HFFc6 (cell line): Measurements from ENCODE around the gene KNSTRN. TPM values are rescaled to one million over a fixed set of nuclear protein-coding genes. Genes with fewer than 3 reads are reported as not detected.

Experiments used
- DNase-seq: peaks from one replicate; pipeline ENCODE4 v3.0.0-alpha.2; 2018
- H3K27ac Mint-ChIP-seq: 2 replicates; pipeline ENCODE4 v1.8.0; 2020; ENCODE audit warnings: mild to moderate bottlenecking, mixed read lengths
- H3K27me3 Mint-ChIP-seq: 2 replicates; pipeline ENCODE4 v1.8.0; 2021; ENCODE audit warnings: mild to moderate bottlenecking, moderate library complexity, mixed read lengths; ENCODE audit not compliant: insufficient read depth
- H3K36me3 Mint-ChIP-seq: 2 replicates; pipeline ENCODE4 v1.8.0; 2021; ENCODE audit warnings: low read depth, mixed read lengths
- H3K4me1 Mint-ChIP-seq: 2 replicates; pipeline ENCODE4 v1.8.0; 2020; ENCODE audit warnings: low read depth, mixed read lengths
- H3K4me3 Mint-ChIP-seq: 2 replicates; pipeline ENCODE4 v1.8.0; 2020; ENCODE audit warnings: mild to moderate bottlenecking, moderate library complexity, mixed read lengths
- H3K9me3 Mint-ChIP-seq: 2 replicates; pipeline ENCODE4 v1.8.0; 2020; ENCODE audit warnings: mild to moderate bottlenecking, mixed read lengths
- total RNA-seq, 6 experiments: library from RNA; stranded (reverse); fragmentation: NEBNext Ultra II Directional; extraction: Animal tissue kit (Norgen Biotek cat#: 25700); gene quantifications; 2 replicates in 1 of 6; 3 replicates in 5 of 6; pipeline ENCODE4 v1.2.3, GENCODE V29; 2021
- TF ChIP-seq, protein P1 (sequence below): fragments of 200-600 bp; sonication (generic); IDR thresholded peaks from 2 replicates; pipeline ENCODE4 v1.5.0; 2021; ENCODE audit warnings: antibody characterized with exemption, mild to moderate bottlenecking

The KNSTRN gene
- total RNA-seq, 6 experiments from 2014 or later = 26.2 to 49.7 (median 47.5) TPM

DNA sequence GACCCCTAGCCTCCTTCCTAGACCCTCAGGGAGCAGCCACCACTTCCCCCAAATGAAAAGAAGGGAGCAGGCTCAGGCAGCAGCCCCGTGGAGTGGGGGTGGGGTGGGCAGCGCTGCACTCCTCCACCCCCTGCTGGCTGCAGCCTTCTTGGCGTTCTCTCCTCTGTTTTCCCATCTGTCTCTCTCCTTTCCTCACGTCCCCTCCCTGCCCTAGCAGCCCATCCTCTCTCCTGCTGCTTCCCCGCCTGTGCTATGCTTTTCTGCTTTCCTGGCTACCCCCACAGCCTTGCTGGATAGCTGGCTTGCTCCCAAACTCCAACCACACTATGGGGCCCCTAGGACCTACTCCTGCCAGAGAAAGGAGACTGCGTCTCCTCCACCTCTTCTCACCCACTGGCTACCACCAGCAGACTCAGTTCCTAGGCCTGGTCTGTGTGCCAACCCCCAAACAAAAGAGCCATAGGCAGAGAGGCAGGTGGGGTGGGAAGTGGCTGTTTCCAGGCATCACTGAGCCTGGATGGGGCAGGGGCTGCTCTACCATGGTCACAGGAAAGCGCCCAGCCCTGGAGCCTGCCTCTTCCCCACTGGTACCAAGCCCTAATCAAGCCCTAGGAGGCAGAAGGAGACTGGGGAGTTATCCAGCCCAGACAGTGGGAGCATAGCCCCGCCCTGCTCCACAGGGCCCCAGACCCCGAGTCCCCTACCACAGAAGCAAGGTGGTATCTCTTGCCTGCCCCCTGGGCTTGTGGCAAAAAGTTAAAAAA lies 27.9 kb upstream of the KNSTRN start:
- Mint-ChIP-seq H3K27me3 (peaks cover 26% of the 10 kb centered on the region), H3K4me1 (peaks cover 8% of the 10 kb centered on the region; the same call in 1 of the 2 replicates), H3K36me3 (no peaks in the 10 kb centered on the region), H3K9me3 (no peaks in the 10 kb centered on the region), H3K27ac (no peak overlapping the region), H3K4me3 (no peak overlapping the region)
- TF ChIP-seq, protein P1, sequence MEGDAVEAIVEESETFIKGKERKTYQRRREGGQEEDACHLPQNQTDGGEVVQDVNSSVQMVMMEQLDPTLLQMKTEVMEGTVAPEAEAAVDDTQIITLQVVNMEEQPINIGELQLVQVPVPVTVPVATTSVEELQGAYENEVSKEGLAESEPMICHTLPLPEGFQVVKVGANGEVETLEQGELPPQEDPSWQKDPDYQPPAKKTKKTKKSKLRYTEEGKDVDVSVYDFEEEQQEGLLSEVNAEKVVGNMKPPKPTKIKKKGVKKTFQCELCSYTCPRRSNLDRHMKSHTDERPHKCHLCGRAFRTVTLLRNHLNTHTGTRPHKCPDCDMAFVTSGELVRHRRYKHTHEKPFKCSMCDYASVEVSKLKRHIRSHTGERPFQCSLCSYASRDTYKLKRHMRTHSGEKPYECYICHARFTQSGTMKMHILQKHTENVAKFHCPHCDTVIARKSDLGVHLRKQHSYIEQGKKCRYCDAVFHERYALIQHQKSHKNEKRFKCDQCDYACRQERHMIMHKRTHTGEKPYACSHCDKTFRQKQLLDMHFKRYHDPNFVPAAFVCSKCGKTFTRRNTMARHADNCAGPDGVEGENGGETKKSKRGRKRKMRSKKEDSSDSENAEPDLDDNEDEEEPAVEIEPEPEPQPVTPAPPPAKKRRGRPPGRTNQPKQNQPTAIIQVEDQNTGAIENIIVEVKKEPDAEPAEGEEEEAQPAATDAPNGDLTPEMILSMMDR = peak; percentile 71
- DNase-seq = no peak

DNA sequence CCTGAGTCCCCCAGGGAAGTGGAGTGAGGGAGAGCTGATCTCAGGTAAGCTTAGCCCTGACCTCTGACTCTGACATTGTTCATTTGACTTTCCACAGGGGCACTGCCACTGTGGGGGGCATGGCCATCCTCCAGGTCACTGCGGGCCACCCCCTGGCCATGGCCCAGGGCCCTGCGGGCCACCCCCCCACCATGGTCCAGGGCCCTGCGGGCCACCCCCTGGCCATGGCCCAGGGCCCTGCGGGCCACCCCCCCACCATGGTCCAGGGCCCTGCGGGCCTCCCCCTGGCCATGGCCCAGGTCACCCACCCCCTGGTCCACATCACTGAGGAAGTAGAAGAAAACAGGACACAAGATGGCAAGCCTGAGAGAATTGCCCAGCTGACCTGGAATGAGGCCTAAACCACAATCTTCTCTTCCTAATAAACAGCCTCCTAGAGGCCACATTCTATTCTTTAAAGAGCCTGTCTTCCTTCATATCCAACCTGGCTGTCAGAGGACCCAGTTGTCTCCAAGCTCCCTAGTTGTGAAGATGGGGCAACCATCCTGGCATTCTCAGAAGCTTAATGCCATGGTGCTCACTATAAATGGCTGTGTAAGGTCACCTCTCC lies 26.4 kb upstream of the KNSTRN start:
- Mint-ChIP-seq H3K27me3 (peaks cover 27% of the 10 kb centered on the region), H3K9me3 (no peaks in the 10 kb centered on the region), H3K4me3 (no peak overlapping the region), H3K4me1 (peaks cover 8% of the 10 kb centered on the region; the same call in 1 of the 2 replicates), H3K27ac (no peak overlapping the region), H3K36me3 (no peaks in the 10 kb centered on the region)
- no peak for DNase-seq
- TF ChIP-seq, protein P1 = no peak

DNA sequence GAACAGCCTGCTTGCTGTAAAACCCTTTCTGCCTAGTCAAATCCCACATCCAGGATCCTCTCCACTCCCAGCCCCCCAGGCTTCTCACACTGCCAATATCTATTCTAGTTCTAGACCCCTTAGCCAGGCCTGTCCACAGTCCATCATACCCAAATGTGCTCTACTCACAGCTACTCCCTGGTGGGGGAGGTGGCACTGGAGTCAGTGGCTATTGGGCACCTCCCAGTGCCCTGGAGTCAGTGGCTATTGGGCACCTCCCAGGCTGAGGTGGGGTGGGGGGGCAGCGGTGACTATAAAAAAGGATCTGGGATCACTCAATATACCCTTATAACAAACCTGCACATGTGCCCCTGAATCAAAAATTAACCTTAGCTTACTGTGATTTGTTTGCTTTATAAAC lies 25.3 kb upstream of the KNSTRN start:
- H3K9me3 Mint-ChIP-seq = no peaks in the 10 kb centered on the region
- peak overlapping the region; percentile 83; the same call in 1 of the 2 replicates for H3K4me3 Mint-ChIP-seq

DNA sequence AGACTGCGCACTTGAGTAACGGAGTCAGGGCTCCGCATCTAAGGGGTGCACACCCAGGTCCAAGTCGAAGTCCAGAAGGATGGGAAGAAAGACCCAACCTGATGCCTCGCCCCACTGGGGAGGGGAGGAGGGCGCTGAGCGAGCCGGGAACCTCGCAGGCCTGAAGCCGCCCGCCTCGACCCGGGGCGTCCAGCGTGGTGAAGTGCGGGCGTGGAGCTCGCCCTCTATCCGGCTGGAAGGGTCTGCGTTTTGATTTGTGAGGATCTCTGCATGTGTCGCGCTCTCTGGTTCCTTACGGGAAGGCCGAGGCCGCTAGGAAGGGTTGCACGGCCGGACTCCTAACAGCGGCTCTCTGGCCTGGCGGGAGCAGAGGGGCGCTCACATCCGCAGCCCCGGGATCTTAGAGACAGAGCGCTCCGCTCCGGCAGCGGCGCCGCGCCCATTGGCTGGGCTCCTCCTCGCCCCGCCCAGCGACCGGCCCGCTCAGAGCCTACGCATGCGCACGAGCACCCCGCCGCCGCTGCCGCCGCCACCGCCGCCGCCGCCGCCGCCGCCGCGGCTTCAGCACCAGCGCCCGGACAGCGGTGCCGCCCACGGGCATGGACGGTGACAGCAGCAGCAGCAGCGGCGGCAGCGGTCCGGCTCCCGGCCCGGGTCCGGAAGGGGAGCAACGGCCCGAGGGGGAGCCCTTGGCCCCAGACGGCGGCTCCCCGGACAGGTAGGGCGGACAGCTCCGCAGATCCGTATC lies 24.6 kb upstream of the KNSTRN start, which contains the start of gene DISP2:
Gene DISP2, plus strand, starts transcription at position 497 of the 748 bp plus-strand sequence. Its CDS starts 103 bp downstream, at position 600.
- DNase-seq = peak; percentile 69
- Mint-ChIP-seq H3K36me3 (no peaks in the 10 kb centered on the region), H3K9me3 (no peaks in the 10 kb centered on the region), H3K4me1 (peaks cover 8% of the 10 kb centered on the region; the same call in 1 of the 2 replicates), H3K27ac (no peak within 1 kb of the TSS), H3K4me3 (peak within 1 kb of the TSS; percentile 83), H3K27me3 (peaks cover 31% of the 10 kb centered on the region)
- TF ChIP-seq, protein P1 = no peak

More for the DNA sequence above, 25.3 kb upstream of the KNSTRN start:
- Mint-ChIP-seq H3K4me1 (peaks cover 8% of the 10 kb centered on the region; the same call in 1 of the 2 replicates), H3K27me3 (peaks cover 35% of the 10 kb centered on the region), H3K27ac (no peak overlapping the region), H3K36me3 (no peaks in the 10 kb centered on the region)
- TF ChIP-seq, protein P1 = no peak
- DNase-seq = no peak
